Astrocyte (in vitro differentiated cells and primary cell): ENCODE results near the gene FAM222B. TPM values are rescaled to one million over a fixed set of nuclear protein-coding genes. Genes with fewer than 3 reads are reported as not detected.
A peak's percentile ranks its signal among the peaks of the same experiment; 100 is the strongest.

ENCODE experiments used
- DNase-seq: peaks from one replicate; pipeline ENCODE4 v3.0.0-alpha.2; 2010; ENCODE audit warnings: low read depth
- FAIRE-seq: peaks from 2 replicates; lab custom pipeline; 2011; peaks lifted over from hg19 to GRCh38; lab: Jason Lieb, UNC
- H2AFZ ChIP-seq: 2 replicates; pipeline ENCODE4 v1.6.0; 2012; ENCODE audit warnings: low read depth, low read length, inconsistent platforms
- H3K27ac ChIP-seq: 2 replicates; pipeline ENCODE4 v1.5.1; 2011; ENCODE audit warnings: low read depth, low read length, inconsistent platforms
- H3K27me3 ChIP-seq: 2 replicates; pipeline ENCODE4 v1.6.0; 2011; ENCODE audit warnings: low read length, inconsistent platforms; ENCODE audit not compliant: insufficient read depth
- H3K36me3 ChIP-seq: 2 replicates; pipeline ENCODE4 v1.5.1; 2011; ENCODE audit warnings: low read length, inconsistent platforms; ENCODE audit not compliant: insufficient read depth
- H3K4me1 ChIP-seq: 2 replicates; pipeline ENCODE4 v1.5.1; 2011; ENCODE audit warnings: low read length, inconsistent platforms; ENCODE audit not compliant: insufficient read depth
- H3K4me2 ChIP-seq: 2 replicates; pipeline ENCODE4 v1.6.0; 2012; ENCODE audit warnings: low read length, inconsistent platforms
- H3K4me3 ChIP-seq: 2 replicates; pipeline ENCODE4 v1.5.1; 2011; ENCODE audit warnings: low read depth, mild to moderate bottlenecking, low read length, inconsistent platforms; ENCODE audit not compliant: insufficient read depth
- H3K79me2 ChIP-seq: 2 replicates; pipeline ENCODE4 v1.6.0; 2012; ENCODE audit warnings: mild to moderate bottlenecking, low read length, inconsistent platforms; ENCODE audit not compliant: insufficient read depth
- H3K9ac ChIP-seq: 2 replicates; pipeline ENCODE4 v1.6.0; 2012; ENCODE audit warnings: mild to moderate bottlenecking, low read length, inconsistent platforms
- H3K9me3 ChIP-seq: 2 replicates; pipeline ENCODE4 v1.5.1; 2012; ENCODE audit warnings: low read depth, mild to moderate bottlenecking, low read length, inconsistent platforms; ENCODE audit not compliant: insufficient read depth
- H4K20me1 ChIP-seq: 2 replicates; pipeline ENCODE4 v1.6.0; 2012; ENCODE audit warnings: low read length, inconsistent platforms; ENCODE audit not compliant: insufficient read depth
- H3K27ac Mint-ChIP-seq: one replicate; pipeline ENCODE4 v1.8.0; 2021; ENCODE audit warnings: mild to moderate bottlenecking, mixed read lengths; ENCODE audit not compliant: unreplicated experiment
- H3K27me3 Mint-ChIP-seq: one replicate; pipeline ENCODE4 v1.8.0; 2021; ENCODE audit warnings: low read depth, mixed read lengths; ENCODE audit not compliant: unreplicated experiment
- H3K36me3 Mint-ChIP-seq: one replicate; pipeline ENCODE4 v1.8.0; 2021; ENCODE audit warnings: low read depth, mixed read lengths; ENCODE audit not compliant: unreplicated experiment
- H3K4me1 Mint-ChIP-seq: one replicate; pipeline ENCODE4 v1.8.0; 2021; ENCODE audit warnings: low read depth, mixed read lengths; ENCODE audit not compliant: unreplicated experiment
- H3K4me3 Mint-ChIP-seq: one replicate; pipeline ENCODE4 v1.8.0; 2021; ENCODE audit warnings: mild to moderate bottlenecking, moderate library complexity, mixed read lengths; ENCODE audit not compliant: unreplicated experiment
- H3K9me3 Mint-ChIP-seq: one replicate; pipeline ENCODE4 v1.8.0; 2021; ENCODE audit warnings: mild to moderate bottlenecking, mixed read lengths; ENCODE audit not compliant: unreplicated experiment
- CTCF ChIP-seq: IDR thresholded peaks from 2 replicates; pipeline ENCODE4 v1.5.1; 2011; ENCODE audit warnings: low read depth, mild to moderate bottlenecking, inconsistent platforms, low read length, moderate library complexity; ENCODE audit not compliant: insufficient read depth
- EZH2 ChIP-seq: IDR thresholded peaks from 2 replicates; pipeline ENCODE4 v1.6.1; 2012; ENCODE audit warnings: mild to moderate bottlenecking, low read length, inconsistent platforms; ENCODE audit not compliant: insufficient read depth
- total RNA-seq: library from RNA; stranded (reverse); gene quantifications from 2 replicates; pipeline ENCODE4 v1.2.1, GENCODE V29; 2021

FAM222B gene
- total RNA-seq, 1 donor from 2014 or later, result 53.0 TPM

GRCh38 chr17:28715217-28715616 lies 127.4 kb downstream of the FAM222B start:
- TF ChIP-seq EZH2, result no peak
- no peak for TF ChIP-seq CTCF
- Histone ChIP-seq H3K9me3 (no peaks in the 10 kb centered on the region), H3K36me3 (peaks cover 16% of the 10 kb centered on the region), H3K4me1 (peaks cover 42% of the 10 kb centered on the region), H3K4me2 (peak overlapping the region; percentile 93), H4K20me1 (peaks cover 42% of the 10 kb centered on the region), H3K4me3 (no peak overlapping the region), H2AFZ (no peak overlapping the region), H3K27me3 (no peaks in the 10 kb centered on the region), H3K79me2 (peaks cover 39% of the 10 kb centered on the region), H3K9ac (no peak overlapping the region), H3K27ac (no peak overlapping the region)
- Mint-ChIP-seq H3K4me1 (peaks cover 22% of the 10 kb centered on the region), H3K27ac (peak overlapping the region; percentile 41), H3K9me3 (no peaks in the 10 kb centered on the region), H3K36me3 (peaks cover 24% of the 10 kb centered on the region), H3K4me3 (peak overlapping the region; percentile 85), H3K27me3 (no peaks in the 10 kb centered on the region)
- DNase-seq, result no peak
- no peak for FAIRE-seq

GRCh38 chr17:28714281-28714680 lies 128.3 kb downstream of the FAM222B start:
- Histone ChIP-seq H3K4me1 (peaks cover 40% of the 10 kb centered on the region), H4K20me1 (peaks cover 40% of the 10 kb centered on the region), H3K36me3 (peaks cover 16% of the 10 kb centered on the region), H3K27me3 (no peaks in the 10 kb centered on the region), H3K9ac (no peak overlapping the region), H3K9me3 (no peaks in the 10 kb centered on the region), H3K4me3 (no peak overlapping the region), H2AFZ (no peak overlapping the region), H3K27ac (no peak overlapping the region), H3K4me2 (no peak overlapping the region), H3K79me2 (peaks cover 38% of the 10 kb centered on the region)
- DNase-seq, result no peak
- peaks cover 24% of the 10 kb centered on the region for H3K36me3 Mint-ChIP-seq
- H3K9me3 Mint-ChIP-seq, result no peaks in the 10 kb centered on the region
- H3K4me3 Mint-ChIP-seq, result no peak overlapping the region
- no peak overlapping the region for H3K27ac Mint-ChIP-seq
- no peaks in the 10 kb centered on the region for H3K27me3 Mint-ChIP-seq
- no peak for FAIRE-seq
- no peak for TF ChIP-seq EZH2
- no peak for TF ChIP-seq CTCF
- peaks cover 22% of the 10 kb centered on the region for H3K4me1 Mint-ChIP-seq

GRCh38 chr17:28712705-28713415 lies 129.7 kb downstream of the FAM222B start:
- no peak overlapping the region for H3K27ac Mint-ChIP-seq
- peak overlapping the region; percentile 84 for H3K4me3 Mint-ChIP-seq
- H3K36me3 Mint-ChIP-seq, result peaks cover 24% of the 10 kb centered on the region
- Histone ChIP-seq H3K27me3 (no peaks in the 10 kb centered on the region), H3K4me2 (peak overlapping the region; percentile 86), H3K9ac (no peak overlapping the region), H3K79me2 (peaks cover 38% of the 10 kb centered on the region), H3K36me3 (peaks cover 16% of the 10 kb centered on the region), H3K4me1 (peaks cover 26% of the 10 kb centered on the region), H3K9me3 (no peaks in the 10 kb centered on the region), H3K27ac (no peak overlapping the region), H3K4me3 (no peak overlapping the region), H2AFZ (no peak overlapping the region), H4K20me1 (peaks cover 40% of the 10 kb centered on the region)
- FAIRE-seq (no peak), DNase-seq (no peak)
- H3K27me3 Mint-ChIP-seq, result no peaks in the 10 kb centered on the region
- H3K9me3 Mint-ChIP-seq, result no peaks in the 10 kb centered on the region
- peaks cover 17% of the 10 kb centered on the region for H3K4me1 Mint-ChIP-seq
- TF ChIP-seq CTCF (no peak), EZH2 (no peak)
